GM18520 (cell line): ENCODE data around the gene ADGRL3.
"Not testable (repeated sequence)": the region's sequence is repeated elsewhere in the genome, so short reads cannot be mapped to it uniquely, and the experiment has no call there.

Experiments used
- ATAC-seq: cut with Tn5 transposase; IDR thresholded peaks from one replicate; pipeline ENCODE4 v1.9.1; 2021; ENCODE audit not compliant: unreplicated experiment

The ADGRL3 gene

DNA sequence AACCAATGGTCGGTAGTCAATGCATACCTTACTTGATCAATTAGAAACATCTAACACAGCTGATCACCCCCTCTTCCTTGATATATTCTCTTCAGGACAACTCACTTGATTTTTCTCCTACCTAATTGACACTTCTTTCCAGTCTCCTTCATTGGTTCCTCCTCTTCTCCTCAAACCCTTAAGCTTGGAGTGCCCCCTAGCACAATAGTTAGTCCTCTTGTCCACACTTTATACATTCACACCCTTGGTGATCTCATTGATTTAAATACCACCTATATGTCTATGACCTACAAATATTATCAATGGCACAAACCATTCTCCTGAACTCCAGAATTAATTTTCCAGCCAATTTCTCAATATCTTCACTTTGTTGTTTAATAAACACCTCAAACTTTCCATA lies 724.0 kb downstream of the ADGRL3 start:
- no peak for ATAC-seq

DNA sequence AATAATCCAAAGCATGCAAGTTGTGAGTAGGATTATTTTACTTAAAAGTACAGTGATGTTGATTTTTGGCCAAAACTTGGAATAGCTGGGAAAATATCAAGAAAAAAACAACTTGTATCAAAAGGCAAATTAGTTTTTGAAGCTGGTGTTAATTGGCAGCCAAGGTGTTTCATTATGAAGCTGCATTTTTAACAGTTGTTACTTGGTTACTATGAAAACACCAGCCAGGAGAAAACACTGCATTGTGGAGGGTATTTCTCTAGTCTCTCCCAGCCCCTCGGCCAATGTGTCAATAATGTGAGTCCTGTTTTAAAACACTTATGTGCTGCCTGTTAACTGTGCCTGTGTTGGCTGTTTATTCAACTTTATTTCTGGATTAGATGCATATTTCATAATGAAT lies 733.4 kb downstream of the ADGRL3 start:
- no peak for ATAC-seq

DNA sequence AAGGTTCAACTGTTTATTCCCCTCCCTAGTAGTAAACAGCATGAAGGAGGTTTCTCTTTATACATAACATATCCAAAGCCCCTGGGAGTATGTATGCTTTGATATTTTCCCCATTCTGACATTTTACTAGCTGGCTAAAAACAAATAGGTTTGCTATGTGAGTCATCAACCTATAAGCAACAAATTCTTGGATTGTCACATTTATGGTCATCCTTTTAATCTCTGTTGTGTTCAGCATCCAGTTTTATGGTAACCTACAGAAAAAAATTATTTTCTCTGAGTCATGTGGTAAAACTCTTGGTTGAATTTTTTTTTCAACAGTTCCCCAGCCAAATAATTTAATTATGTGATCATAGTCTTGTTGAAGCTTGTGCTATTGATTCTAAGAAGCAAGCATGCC lies 734.1 kb downstream of the ADGRL3 start:
- ATAC-seq = no peak

DNA sequence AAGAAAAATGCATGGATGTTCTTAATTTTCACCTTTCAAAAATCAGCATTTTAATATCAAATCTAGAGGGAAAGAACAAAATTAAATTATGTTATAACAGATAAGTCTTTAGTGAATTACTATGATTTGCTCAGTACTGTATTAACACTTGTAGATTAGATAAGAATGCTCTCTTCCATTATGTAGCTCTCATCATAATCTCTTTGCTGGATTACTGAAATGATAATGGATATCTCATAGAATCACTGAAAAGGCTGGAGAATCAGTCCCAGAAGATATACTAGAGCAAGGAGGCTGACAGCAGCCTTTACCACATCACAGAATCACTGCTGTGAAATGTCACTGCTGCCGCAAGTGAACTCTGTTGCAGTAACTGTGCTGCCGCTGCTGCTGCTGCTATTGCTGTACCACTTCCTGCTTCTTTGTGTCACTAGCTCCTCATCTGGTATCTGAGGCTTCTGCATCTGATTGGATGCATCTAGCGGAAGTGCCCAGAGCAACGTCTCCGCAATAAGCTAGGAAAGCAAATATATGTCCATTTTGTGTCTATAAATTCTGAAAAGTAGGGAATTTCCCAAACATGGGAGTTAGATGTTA lies 738.2 kb downstream of the ADGRL3 start:
- no peak for ATAC-seq

DNA sequence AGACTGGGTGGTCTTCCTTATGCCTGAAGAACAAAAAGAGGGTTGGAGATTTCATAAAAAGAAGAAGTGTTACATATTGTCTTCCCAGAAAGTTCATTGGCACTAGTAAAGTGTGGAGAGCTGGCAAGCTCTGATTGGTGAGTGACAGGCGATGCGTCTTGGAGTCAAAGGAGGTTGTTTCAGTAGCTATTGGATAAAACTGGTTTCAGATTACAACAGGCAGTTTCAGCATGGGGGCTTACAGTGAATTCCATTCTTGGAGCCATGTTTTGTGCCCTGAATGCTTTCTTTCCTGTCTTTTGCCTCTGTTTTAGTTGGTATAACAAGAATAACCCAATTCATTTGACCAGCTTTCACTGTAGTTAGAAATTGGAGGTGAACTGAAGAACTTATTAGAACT lies 750.5 kb downstream of the ADGRL3 start:
- no peak for ATAC-seq

DNA sequence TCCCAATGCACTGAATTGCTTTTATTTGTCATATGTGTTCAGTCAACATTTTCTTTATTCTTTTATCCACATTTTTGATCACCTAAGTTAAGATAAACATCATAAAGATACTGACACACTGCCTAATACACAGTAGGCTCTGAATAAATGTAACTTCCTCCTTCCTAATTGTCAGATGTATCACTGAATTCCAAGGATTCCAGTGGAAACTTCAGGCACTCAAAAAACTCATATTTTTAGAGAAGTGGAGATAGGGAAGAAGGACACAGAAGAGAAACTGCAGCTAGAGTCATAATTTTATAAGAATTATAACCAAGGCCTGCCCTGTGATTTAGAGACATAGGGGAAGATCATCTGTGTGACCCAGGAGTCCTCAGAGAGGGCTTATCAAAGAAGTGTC lies 753.3 kb downstream of the ADGRL3 start:
- ATAC-seq = no peak

DNA sequence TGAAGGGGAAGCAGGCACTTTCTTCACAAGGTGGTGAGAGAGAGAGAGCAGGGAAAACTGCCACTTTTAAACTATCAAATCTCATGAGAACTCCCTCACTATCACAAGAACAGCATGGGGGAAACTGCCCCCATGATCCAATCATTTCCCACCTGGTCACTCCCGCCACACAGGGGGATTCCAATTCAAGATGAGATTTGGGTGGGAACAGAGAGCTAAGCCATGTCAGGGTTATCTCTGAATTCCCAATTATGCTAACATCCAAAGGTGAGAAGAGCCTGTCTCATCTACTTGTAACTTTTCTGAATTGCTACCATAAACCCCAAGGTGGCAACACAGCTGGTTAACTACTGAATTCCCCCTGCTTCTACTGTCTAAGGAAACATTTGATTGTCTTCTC lies 758.5 kb downstream of the ADGRL3 start:
- no peak for ATAC-seq

DNA sequence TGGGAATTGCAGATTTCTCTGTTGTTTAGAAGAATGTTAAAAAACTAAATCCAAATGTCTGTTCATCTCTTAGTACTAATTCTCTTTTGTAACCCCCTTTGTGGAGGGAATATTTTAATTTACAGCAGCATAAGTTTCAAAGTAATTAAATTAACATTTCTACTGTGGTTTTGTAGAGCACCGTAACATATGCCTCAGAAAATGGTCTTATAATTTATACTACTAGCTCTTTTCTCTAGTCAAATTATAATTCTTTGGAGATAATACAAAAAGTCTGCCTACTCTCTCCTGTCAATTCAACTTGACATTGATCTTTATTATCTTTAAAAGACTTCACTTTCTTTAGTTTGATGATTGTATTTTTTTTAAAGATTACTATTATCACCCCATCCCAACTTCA lies 759.0 kb downstream of the ADGRL3 start:
- no peak for ATAC-seq

DNA sequence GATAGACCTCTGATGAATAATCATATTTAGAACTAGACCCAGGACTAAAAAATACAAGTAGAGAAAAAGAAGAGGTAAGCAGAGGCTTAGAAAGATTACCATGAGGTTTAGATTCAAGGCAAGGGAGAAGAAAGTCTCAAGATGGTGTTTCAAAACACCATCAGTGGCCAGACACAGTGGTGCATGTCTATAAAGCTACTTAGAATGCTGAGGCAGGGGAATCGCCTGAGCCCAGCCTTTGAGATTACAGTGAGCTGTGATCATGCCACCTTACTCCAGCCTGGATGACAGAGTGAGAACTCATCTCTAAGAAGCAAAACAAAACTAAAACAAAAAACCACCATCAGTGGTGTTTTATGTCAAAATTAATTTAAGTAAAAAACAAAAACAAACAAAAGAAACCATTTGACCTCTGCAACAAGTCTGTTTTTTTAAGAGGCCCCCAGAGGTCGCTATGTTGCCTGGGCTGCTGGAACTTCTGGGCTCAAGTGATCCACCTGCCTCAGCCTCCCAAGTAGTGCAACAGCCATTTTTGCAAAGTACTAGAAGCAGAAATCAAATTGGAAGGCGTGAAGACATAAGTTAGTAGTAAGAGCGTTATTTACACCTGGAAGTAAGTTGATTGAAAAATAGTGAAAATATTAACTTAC lies 784.3 kb downstream of the ADGRL3 start:
- no peak for ATAC-seq

DNA sequence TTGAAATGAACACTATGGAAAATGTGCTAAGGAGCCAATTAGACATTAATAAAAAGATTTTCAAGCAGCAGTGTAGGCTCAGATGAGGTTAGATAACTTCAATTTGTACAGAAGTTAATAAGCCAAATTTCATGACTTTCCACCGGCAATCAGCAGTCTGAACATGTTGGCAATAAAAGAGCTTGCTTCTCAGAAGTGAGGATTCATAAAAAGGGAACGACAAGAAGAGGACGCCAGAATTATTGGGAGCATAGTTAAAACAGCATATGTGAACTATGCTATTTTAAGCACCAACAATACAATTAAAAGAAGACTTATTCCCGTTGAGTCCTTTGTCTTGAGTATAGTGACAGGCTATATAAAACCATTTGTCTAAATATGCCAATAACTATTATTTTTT lies 785.3 kb downstream of the ADGRL3 start:
- no peak for ATAC-seq

DNA sequence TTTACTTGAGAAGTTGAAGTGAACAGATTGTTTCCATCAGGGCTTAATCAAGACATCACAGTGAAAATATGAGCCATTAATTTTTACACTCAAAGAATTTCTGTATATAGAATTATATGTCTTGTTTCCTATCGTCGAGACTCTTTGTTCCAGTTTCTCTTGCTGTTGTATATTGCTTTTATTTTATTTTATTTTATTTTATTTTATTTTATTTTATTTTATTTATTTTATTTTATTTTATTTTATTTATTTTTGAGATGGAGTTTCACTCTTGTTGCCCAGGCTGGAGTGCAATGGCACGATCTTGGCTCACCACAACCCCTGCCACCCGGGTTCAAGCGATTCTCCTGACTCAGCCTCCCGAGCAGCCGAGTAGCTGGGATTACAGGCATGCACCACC lies 786.8 kb downstream of the ADGRL3 start:
- ATAC-seq = not testable (repeated sequence)

DNA sequence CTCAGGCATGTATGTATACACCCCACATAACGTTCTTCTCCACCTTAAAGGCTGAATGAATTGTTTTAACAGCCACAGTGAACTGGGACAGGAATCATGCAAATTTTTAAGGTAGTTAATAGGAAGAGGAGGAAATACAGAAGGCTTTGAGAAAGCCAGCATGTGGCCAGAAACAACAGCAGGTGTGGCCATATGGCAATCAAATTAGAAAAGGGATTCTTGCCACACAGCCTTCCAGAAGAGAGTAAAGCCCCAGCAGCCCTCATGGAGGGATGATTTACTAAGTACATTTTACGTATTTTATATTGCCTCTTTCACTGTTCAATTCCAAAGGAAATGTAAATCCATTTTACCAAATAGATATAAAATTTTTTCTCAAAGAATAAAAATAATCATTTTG lies 792.2 kb downstream of the ADGRL3 start:
- ATAC-seq = no peak

DNA sequence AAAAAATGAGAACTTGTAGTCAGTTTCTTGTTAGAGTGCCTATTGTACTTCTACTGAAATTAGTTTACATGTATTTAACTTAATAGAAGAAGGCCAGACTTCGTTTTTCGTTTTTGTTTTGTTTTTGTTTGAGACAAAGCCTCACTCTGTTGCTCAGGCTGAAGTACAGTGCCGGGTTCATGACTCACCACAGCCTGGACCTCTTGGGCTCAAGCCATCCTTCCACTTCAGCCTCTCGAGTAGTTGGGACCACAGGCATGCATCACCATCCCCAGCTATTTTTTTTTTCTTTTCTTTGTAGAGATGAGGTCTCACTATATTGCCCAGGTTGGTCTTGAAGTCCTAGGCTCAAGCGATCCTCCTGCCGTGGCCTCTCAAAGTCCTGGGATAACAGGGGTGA lies 793.9 kb downstream of the ADGRL3 start:
- no peak for ATAC-seq

DNA sequence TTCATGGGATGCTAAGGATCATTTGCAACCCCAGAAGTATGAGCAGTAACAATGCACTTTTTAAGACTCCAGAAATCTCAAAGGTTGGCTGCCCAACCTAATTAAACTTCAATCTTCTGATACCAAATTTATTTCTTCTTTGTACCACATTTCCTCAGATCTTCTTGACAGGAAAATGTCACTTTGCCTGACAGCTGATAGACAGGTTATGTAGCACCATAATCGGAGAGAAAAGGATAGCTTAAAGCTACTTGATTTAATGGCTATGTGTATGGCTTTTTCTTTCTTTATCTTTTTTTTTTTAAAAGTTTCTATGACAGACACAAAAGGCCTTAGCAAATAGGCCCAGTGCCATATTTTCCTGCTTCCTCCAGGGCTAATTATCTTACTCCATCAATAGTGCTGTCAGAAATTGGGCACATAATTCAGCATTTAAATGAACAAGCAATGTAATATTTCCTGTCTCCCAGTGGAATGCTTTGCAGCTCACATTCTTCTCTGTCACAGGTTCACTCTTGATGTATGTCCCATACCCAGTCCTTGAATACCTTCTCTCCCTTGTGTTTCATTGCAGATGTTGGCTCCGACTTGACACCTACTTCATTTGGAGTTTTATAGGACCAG lies 795.7 kb downstream of the ADGRL3 start:
- ATAC-seq = no peak

DNA sequence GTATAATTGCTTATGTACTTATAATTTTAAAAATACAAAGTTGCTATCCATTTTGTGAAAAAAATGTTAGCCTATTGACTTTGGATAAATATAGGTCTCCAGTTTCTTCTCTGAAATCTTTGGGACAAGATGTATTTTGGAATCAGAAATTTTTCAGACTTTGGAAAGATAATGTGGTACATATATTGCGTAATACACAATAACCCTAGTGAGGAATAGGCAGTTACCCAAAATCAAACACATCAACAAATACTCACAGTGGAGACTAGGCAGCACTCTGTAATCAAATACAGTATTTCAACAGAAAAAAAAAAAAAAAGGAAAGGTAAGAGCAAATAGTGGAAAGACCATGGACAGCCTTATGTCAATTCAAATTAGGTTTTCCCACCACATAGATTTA lies 796.8 kb downstream of the ADGRL3 start:
- no peak for ATAC-seq

DNA sequence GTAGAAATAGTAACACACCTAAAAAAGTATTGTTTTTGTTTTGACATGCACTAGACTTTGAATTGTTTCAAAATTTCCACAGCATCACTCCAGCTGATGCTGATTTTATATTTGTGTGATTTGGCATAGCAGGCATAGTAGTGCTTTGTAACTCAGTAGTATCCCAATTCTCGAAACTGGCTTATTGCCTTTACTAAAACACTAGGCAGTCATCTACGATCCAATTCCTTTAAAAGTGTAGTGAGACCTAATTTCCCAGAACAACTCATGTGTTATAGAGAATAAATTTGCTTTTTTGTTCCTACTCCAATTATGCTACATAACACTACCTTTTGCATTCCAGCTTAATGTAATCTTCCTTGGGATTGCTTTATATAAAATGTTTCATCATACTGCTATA lies 797.7 kb downstream of the ADGRL3 start:
- no peak for ATAC-seq

DNA sequence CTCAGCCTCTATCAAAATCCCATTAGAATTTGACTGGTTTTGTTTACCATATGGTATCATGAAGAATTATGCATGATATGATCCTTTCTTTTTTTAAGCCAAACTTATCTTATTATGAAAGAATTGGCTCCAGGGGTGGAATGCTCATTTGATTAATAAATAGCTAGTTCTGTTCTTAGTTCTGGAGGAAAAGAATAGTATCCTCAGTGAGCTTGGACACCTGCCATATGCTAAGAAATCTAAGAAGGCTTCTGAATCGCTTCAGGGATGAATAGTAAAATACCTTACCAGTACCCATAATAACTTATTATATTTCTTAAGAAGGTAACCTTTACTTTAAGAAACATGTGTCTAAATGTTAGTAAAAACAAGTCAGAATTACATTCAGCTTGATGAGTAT lies 803.6 kb downstream of the ADGRL3 start:
- ATAC-seq = no peak

DNA sequence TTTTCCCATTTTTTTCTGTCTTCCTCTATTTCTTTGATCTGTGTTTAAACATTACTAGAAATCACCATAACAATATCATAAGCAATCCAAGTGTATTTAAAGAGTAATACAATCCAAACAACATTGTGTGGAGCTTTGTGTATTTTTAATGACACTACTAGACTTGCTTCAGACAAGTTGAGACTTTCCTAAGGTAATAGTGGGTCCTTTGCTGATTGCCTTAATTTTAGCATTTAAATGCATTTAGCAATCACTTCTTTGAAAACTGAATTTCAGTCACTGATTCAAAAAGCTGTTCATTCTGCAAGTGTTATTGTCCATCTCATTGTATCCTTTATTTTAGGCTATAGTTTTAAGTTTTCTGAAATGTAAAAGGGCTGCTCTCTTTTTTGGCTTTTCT lies 804.8 kb downstream of the ADGRL3 start:
- ATAC-seq = no peak

DNA sequence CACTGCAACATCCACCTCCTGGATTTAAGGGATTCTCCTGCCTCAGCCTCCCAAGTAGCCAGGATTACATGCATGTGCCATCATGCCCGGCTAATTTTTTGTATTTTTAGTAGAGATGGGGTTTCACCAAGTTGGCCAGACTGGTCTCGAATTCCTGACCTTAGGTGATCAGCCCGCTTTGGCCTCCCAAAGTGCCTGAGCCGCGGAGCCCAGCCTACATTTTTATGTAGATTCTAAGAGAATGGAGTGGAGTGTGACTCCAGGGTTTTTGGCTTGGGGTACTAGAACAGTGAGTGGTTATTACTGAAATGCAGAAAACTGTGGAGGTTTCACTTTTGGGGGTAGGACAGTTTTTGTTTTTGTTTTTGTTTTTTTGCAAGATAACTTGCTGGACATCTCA lies 806.0 kb downstream of the ADGRL3 start:
- no peak for ATAC-seq

DNA sequence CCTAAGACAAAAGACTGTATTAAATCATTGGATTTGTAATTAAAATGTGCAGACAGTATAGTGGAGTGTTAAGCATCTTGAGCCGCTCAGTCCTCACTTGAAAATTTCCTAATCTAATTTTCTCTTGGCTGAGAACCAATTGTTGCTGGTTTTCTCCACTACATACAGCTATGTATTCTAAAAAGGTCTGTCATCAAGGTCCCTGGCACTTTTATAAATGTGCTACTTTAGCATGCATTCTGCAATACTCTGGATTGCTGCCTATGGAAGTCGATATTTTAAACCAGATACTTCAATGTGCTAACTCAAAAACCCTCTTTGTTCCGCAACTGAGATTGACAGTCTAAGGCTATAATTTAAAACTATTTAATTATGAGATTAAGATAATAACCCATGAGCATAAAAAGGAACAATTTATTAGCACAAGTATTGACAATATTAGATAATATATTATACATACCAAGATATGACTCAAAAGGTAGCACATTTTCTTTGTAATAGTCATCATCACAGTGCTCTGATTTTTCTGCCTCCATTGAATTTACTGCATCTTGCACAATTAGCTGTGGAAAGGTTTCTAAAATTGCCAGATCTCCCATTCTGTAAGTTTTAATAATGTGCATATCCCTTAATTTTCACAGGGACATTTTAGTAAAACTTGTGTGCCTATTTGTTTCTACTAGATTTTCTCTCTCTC lies 815.1 kb downstream of the ADGRL3 start:
- ATAC-seq = no peak

DNA sequence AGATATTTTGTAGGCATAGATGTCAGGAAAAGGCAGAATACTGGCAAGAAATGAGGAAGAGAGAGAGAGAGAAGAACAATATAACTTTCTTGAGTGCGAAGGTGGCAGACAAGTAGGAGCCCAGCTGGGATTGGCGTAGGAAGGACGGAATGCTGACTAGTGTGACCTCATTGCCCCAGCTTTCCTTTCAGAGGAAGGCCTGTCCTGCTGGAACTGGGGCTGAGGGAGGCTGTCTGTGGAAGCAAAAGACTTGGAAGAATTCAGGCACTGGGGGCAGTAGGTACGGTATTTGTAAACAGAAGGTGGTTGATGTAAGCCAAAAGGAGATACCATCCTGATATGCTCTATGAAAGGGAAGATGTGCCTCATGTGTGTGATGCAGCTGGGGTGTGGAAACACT lies 818.4 kb downstream of the ADGRL3 start:
- no peak for ATAC-seq

DNA sequence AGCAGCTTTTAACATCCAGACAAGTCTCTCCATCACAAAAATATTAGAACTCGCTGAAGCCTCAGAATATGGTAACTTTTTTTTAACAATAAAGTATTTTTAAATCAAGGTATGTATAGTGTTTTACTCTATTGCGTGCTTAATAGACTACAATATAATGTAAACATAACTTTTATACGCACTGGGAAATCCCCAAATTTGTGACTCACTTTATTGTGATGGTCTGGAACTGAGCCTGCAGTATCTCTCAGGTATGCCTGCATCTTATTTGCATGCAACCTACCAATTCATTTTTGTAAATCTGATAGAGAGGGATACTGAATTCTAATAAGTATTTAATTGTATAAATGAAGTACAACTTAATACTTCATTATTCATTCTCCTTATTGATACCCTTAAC lies 823.5 kb downstream of the ADGRL3 start:
- ATAC-seq = no peak
